Skeletal muscle tissue (tissue), 4 donors: ENCODE data around the gene AGO4. TPM values are rescaled to one million over a fixed set of nuclear protein-coding genes. Genes with fewer than 3 reads are reported as not detected.
"Not testable (repeated sequence)": the region's sequence is repeated elsewhere in the genome, so short reads cannot be mapped to it uniquely, and the experiment has no call there.

Experiments
- H3K27ac ChIP-seq: one replicate; pipeline ENCODE4 v1.7.0; 2013; ENCODE audit warnings: mild to moderate bottlenecking, low read depth, low read length, inconsistent platforms
- H3K27me3 ChIP-seq, 3 donors: one replicate each; pipeline ENCODE4 v1.7.0; 2013; ENCODE audit warnings: low read length in 3 of 3; ENCODE audit not compliant: control insufficient read depth in 3 of 3, insufficient read depth in 3 of 3
- H3K36me3 ChIP-seq, 3 donors: one replicate each; pipeline ENCODE4 v1.7.0; 2013; ENCODE audit warnings: low read length in 3 of 3; ENCODE audit not compliant: control insufficient read depth in 3 of 3, insufficient read depth in 3 of 3
- H3K4me1 ChIP-seq, 3 donors: one replicate each; pipeline ENCODE4 v1.7.0; 2013; ENCODE audit warnings: low read length in 3 of 3, mild to moderate bottlenecking in 3 of 3; ENCODE audit not compliant: control insufficient read depth in 3 of 3, insufficient read depth in 3 of 3
- H3K4me3 ChIP-seq, 3 donors: one replicate each; pipeline ENCODE4 v1.7.0; 2013; ENCODE audit warnings: low read length in 3 of 3
- H3K9ac ChIP-seq, 3 donors: one replicate each; pipeline ENCODE4 v1.7.0; 2013; ENCODE audit warnings: low read length in 3 of 3, mild to moderate bottlenecking in 3 of 3, moderate library complexity in 2 of 3, low read depth in 1 of 3
- H3K9me3 ChIP-seq, 3 donors: one replicate each; pipeline ENCODE4 v1.7.0; 2013; ENCODE audit warnings: low read length in 3 of 3; ENCODE audit not compliant: control insufficient read depth in 3 of 3
- total RNA-seq: library from RNA; depleted of rRNA; stranded (reverse); fragments of >200 nt; gene quantifications from one replicate; pipeline ENCODE4 v1.2.3, GENCODE V29; 2014
- donor health status: Osteomylitis.

The AGO4 gene
- total RNA-seq, 1 donor from 2014 or later: 17.7 TPM

- Histone ChIP-seq H3K27ac (peak overlapping the region; percentile 83), H3K27me3 (no peaks in the 10 kb centered on the region), H3K36me3 (no peaks in the 10 kb centered on the region), H3K4me3 (peak overlapping the region; percentile 79 to 92 (median 80)), H3K9ac (peak overlapping the region; percentile 86 to 91 (median 89)), H3K4me1 (peaks cover 7 to 21% (median 16%) of the 10 kb centered on the region in 3 donors), H3K9me3 (no peaks in the 10 kb centered on the region)
Measured at GRCh38 chr1:35809114-35810095, 1.6 kb downstream of the AGO4 start.

GRCh38 chr1:35810096-35810881 is 2.5 kb downstream of the AGO4 start:
- peaks cover 7 to 21% (median 16%) of the 10 kb centered on the region in 3 donors for H3K4me1 ChIP-seq
- no peak overlapping the region for H3K27ac ChIP-seq
- no peaks in the 10 kb centered on the region for H3K27me3 ChIP-seq
- H3K9ac ChIP-seq: peak overlapping the region in 1 of 3 donors; percentile 11
- no peaks in the 10 kb centered on the region for H3K36me3 ChIP-seq
- H3K9me3 ChIP-seq: no peaks in the 10 kb centered on the region
- peak overlapping the region in 1 of 3 donors; percentile 14 for H3K4me3 ChIP-seq

- not testable (repeated sequence) for H3K27ac ChIP-seq, H3K36me3 ChIP-seq, H3K27me3 ChIP-seq, H3K9ac ChIP-seq, H3K4me3 ChIP-seq, H3K9me3 ChIP-seq
- H3K4me1 ChIP-seq: peaks cover 4 to 21% (median 16%) of the 10 kb centered on the region in 3 donors
Measured at GRCh38 chr1:35812754-35813153, 4.9 kb downstream of the AGO4 start.

- H3K27ac ChIP-seq: no peak overlapping the region
- H3K9ac ChIP-seq: no peak overlapping the region
- H3K27me3 ChIP-seq: no peaks in the 10 kb centered on the region
- H3K36me3 ChIP-seq: peaks cover 16 to 36% (median 26%) of the 10 kb centered on the region in 3 donors
- H3K9me3 ChIP-seq: no peaks in the 10 kb centered on the region
- H3K4me1 ChIP-seq: no peaks in the 10 kb centered on the region
- H3K4me3 ChIP-seq: no peak overlapping the region
Measured at GRCh38 chr1:35825255-35825654, 17.4 kb downstream of the AGO4 start.

GRCh38 chr1:35832276-35832905 is 24.6 kb downstream of the AGO4 start:
- H3K27me3 ChIP-seq: no peaks in the 10 kb centered on the region
- no peak overlapping the region for H3K27ac ChIP-seq
- no peaks in the 10 kb centered on the region for H3K4me1 ChIP-seq
- no peak overlapping the region for H3K4me3 ChIP-seq
- H3K36me3 ChIP-seq: peaks cover 35 to 46% (median 36%) of the 10 kb centered on the region in 3 donors
- no peaks in the 10 kb centered on the region for H3K9me3 ChIP-seq
- H3K9ac ChIP-seq: no peak overlapping the region

- Histone ChIP-seq H3K27ac (no peak overlapping the region), H3K9me3 (no peaks in the 10 kb centered on the region), H3K4me3 (no peak overlapping the region), H3K36me3 (peaks cover 30 to 40% (median 30%) of the 10 kb centered on the region in 3 donors), H3K9ac (no peak overlapping the region), H3K4me1 (no peaks in the 10 kb centered on the region), H3K27me3 (no peaks in the 10 kb centered on the region)
Measured at GRCh38 chr1:35833395-35833794, 25.6 kb downstream of the AGO4 start.

GRCh38 chr1:35834218-35834617 is 26.4 kb downstream of the AGO4 start:
- Histone ChIP-seq H3K9ac (no peak overlapping the region), H3K36me3 (peaks cover 30 to 39% (median 31%) of the 10 kb centered on the region in 3 donors), H3K4me3 (no peak overlapping the region), H3K9me3 (no peaks in the 10 kb centered on the region), H3K4me1 (no peaks in the 10 kb centered on the region), H3K27me3 (no peaks in the 10 kb centered on the region), H3K27ac (no peak overlapping the region)

- H3K4me1 ChIP-seq: no peaks in the 10 kb centered on the region
- H3K9me3 ChIP-seq: no peaks in the 10 kb centered on the region
- H3K27me3 ChIP-seq: no peaks in the 10 kb centered on the region
- H3K36me3 ChIP-seq: peaks cover 30 to 44% (median 31%) of the 10 kb centered on the region in 3 donors
- H3K4me3 ChIP-seq: no peak overlapping the region
- no peak overlapping the region for H3K9ac ChIP-seq
- H3K27ac ChIP-seq: no peak overlapping the region
Measured at GRCh38 chr1:35835398-35835797, 27.6 kb downstream of the AGO4 start.

- Histone ChIP-seq H3K9me3 (no peaks in the 10 kb centered on the region), H3K27me3 (no peaks in the 10 kb centered on the region), H3K27ac (no peak overlapping the region), H3K9ac (no peak overlapping the region), H3K4me3 (no peak overlapping the region), H3K36me3 (peaks cover 38 to 48% (median 39%) of the 10 kb centered on the region in 3 donors), H3K4me1 (no peaks in the 10 kb centered on the region)
Measured at GRCh38 chr1:35836734-35837133, 28.9 kb downstream of the AGO4 start.
